ENCODE data around the gene MAGEA2B.
"Not testable (repeated sequence)": the region's sequence is repeated elsewhere in the genome, so short reads cannot be mapped to it uniquely, and the experiment has no call there.

MAGEA2B gene

DNA sequence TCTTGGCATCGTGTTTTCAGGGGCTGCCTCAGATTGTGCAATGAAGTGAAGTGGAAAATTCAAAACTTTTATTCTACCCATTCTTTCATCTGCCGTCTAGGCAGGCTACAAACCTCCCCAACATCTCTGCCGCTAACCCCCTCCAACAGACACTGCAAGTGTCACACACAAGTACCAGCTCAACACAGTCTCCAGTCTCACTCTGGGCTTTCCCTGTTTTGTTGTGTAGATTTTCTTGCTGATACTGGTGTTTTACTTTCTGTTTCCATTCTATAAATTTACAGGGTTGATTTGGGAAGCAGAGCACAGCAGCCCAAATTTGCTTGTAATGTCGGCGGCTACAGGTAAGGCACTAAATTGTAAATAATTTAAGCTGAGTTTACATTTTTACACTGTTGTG lies 40.4 kb downstream of the MAGEA2B start:
- not testable (repeated sequence) for H3K4me3 ChIP-seq (ENCODE audit: low read depth, low read length)

GRCh38 chrX:152758918-152759317 lies 44.5 kb downstream of the MAGEA2B start, which contains the start of gene CSAG3:
CSAG3 (plus strand) TSS chrX:152759218.
- H3K4me3 ChIP-seq (ENCODE audit: low read depth, low read length): not testable (repeated sequence)

DNA sequence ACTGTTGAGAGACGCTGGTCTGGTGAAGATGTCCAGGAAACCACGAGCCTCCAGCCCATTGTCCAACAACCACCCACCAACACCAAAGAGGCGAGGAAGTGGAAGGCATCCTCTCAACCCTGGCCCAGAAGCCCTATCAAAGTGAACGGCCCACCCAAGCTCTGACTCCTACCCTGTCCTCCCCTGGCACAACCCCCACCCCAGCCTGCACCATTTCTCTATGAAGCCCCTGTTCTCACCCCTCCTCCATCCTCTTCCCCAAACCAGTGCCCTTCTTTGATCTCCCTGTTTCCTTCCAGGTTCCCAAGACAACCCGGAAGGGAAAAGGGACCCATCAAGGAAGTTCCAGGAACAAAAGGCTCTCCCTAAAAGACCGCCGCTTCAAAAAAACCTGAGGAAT lies 45.1 kb downstream of the MAGEA2B start:
- H3K4me3 ChIP-seq (ENCODE audit: low read depth, low read length): not testable (repeated sequence)

DNA sequence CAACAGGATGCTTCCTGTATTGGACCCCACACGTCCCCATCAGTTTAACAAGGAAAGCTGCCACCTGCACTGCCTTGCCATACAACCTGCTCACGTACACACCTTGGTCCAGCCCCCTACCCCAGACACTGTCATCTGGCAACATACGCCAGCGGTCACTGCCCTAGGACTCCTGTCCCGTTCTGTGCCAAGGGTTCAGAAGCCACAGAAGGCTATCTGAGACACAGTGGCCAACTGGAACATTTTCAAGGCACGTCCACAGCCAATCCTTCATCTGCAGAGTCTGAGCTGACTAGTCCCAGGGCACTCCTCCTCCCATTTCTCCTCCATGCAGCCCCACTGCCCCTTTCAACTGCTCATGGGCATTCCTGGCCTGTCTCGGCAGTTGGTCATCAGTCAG lies 47.2 kb downstream of the MAGEA2B start:
- H3K4me3 ChIP-seq (ENCODE audit: low read depth, low read length): not testable (repeated sequence)

DNA sequence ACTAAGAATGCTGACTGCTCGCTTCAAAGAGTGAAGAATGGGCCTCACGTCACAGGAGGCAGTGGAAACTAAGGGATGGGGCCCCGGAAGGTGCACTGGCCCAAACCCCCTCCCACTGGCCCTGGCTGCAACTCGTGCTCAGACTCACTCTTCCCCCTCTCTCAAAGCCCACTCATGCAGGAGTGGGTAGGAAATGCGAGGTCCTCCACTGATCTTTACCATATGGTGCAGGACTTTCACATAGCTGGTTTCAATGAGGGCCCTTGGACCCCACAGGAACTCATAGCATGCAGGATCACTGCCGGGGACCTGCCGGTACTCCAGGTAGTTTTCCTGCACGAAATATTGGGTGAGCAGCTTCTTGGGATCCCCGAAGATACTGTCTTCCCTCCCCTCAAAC lies 52.1 kb downstream of the MAGEA2B start:
- not testable (repeated sequence) for H3K4me3 ChIP-seq (ENCODE audit: low read depth, low read length)

Measured in iPS-11a (cell line).